ENCODE results near the gene HADHB.

The HADHB gene

DNA sequence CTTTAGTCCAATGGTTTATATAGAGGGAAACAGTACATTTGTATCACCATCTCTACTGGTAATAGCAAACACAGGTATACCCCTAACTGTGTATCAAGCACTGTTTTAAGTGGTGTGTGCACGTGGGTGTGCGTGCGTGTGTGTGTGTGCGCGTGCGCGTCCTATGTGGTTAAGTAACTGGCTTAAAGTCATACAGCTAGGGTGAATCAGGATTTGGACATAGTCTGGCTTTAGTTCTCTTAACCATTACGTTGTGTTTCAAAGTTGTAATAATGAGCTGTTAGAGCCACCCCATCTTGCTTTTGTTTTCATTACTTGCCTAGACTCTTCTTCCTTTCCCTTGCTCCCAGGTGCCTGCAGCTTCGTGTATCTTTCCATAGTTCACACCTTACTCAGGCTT lies 2.1 kb downstream of the HADHB start:
- no peak overlapping the region for H2AFZ ChIP-seq (ENCODE audit: low read length)
- peaks cover 36% of the 10 kb centered on the region for H3K4me1 ChIP-seq (ENCODE audit: insufficient read depth, low read length, severe bottlenecking)
- H3K79me2 ChIP-seq (ENCODE audit: insufficient read depth, low read length) = peaks cover 72% of the 10 kb centered on the region
- TF ChIP-seq, protein P1, sequence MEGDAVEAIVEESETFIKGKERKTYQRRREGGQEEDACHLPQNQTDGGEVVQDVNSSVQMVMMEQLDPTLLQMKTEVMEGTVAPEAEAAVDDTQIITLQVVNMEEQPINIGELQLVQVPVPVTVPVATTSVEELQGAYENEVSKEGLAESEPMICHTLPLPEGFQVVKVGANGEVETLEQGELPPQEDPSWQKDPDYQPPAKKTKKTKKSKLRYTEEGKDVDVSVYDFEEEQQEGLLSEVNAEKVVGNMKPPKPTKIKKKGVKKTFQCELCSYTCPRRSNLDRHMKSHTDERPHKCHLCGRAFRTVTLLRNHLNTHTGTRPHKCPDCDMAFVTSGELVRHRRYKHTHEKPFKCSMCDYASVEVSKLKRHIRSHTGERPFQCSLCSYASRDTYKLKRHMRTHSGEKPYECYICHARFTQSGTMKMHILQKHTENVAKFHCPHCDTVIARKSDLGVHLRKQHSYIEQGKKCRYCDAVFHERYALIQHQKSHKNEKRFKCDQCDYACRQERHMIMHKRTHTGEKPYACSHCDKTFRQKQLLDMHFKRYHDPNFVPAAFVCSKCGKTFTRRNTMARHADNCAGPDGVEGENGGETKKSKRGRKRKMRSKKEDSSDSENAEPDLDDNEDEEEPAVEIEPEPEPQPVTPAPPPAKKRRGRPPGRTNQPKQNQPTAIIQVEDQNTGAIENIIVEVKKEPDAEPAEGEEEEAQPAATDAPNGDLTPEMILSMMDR (IDR thresholded peaks at IDR 0.05; ENCODE audit: low read length) = no peak
- no peak for TF ChIP-seq EZH2 (IDR thresholded peaks at IDR 0.05; ENCODE audit: borderline replicate concordance, low read length)
- no peaks in the 10 kb centered on the region for H3K36me3 ChIP-seq (ENCODE audit: insufficient read depth, low read length)
- H3F3A ChIP-seq (ENCODE audit: insufficient read depth, low read length) = no peaks in the 10 kb centered on the region
- no peaks in the 10 kb centered on the region for H3K27me3 ChIP-seq (ENCODE audit: insufficient read depth, low read length)
- peak overlapping the region; percentile 89 for H3K4me2 ChIP-seq (ENCODE audit: low read length)
- peak overlapping the region; percentile 92 for H3K9ac ChIP-seq (ENCODE audit: low read length)
- no peaks in the 10 kb centered on the region for H4K20me1 ChIP-seq (ENCODE audit: insufficient read depth, low read length)
- no peaks in the 10 kb centered on the region for H3K9me3 ChIP-seq (ENCODE audit: low read length)
- peak overlapping the region; percentile 87 for H3K4me3 ChIP-seq (ENCODE audit: low read depth, low read length, poor library complexity, severe bottlenecking)
- H3K9me2 ChIP-seq (ENCODE audit: low read depth, low read length) = no peaks in the 10 kb centered on the region
- H3K27ac ChIP-seq (ENCODE audit: low read depth, low read length, poor library complexity, severe bottlenecking) = no peak overlapping the region

GRCh38 chr2:26249625-26250024 lies 4.9 kb downstream of the HADHB start:
- no peak overlapping the region for H3K4me3 ChIP-seq (ENCODE audit: low read depth, low read length, poor library complexity, severe bottlenecking)
- no peak overlapping the region for H3K9ac ChIP-seq (ENCODE audit: low read length)
- peaks cover 3% of the 10 kb centered on the region; the same call in 1 of the 2 replicates for H3K36me3 ChIP-seq (ENCODE audit: insufficient read depth, low read length)
- H2AFZ ChIP-seq (ENCODE audit: low read length) = no peak overlapping the region
- no peaks in the 10 kb centered on the region for H3K9me3 ChIP-seq (ENCODE audit: low read length)
- peaks cover 64% of the 10 kb centered on the region for H3K79me2 ChIP-seq (ENCODE audit: insufficient read depth, low read length)
- no peaks in the 10 kb centered on the region for H3K27me3 ChIP-seq (ENCODE audit: insufficient read depth, low read length)
- no peaks in the 10 kb centered on the region for H3K9me2 ChIP-seq (ENCODE audit: low read depth, low read length)
- no peaks in the 10 kb centered on the region for H4K20me1 ChIP-seq (ENCODE audit: insufficient read depth, low read length)
- TF ChIP-seq, protein P1 (IDR thresholded peaks at IDR 0.05; ENCODE audit: low read length) = no peak
- no peak for TF ChIP-seq EZH2 (IDR thresholded peaks at IDR 0.05; ENCODE audit: borderline replicate concordance, low read length)
- 0 out of 2 replicates have a peak, but pooled peaks cover 4% of the 10 kb centered on the region for H3F3A ChIP-seq (ENCODE audit: insufficient read depth, low read length)
- no peak overlapping the region for H3K27ac ChIP-seq (ENCODE audit: low read depth, low read length, poor library complexity, severe bottlenecking)
- H3K4me2 ChIP-seq (ENCODE audit: low read length) = no peak overlapping the region
- peaks cover 22% of the 10 kb centered on the region for H3K4me1 ChIP-seq (ENCODE audit: insufficient read depth, low read length, severe bottlenecking)

- Histone ChIP-seq H4K20me1 (ENCODE audit: insufficient read depth, low read length) (no peaks in the 10 kb centered on the region), H3K36me3 (ENCODE audit: insufficient read depth, low read length) (peaks cover 16% of the 10 kb centered on the region; the same call in 1 of the 2 replicates), H3K27me3 (ENCODE audit: insufficient read depth, low read length) (no peaks in the 10 kb centered on the region), H3K4me2 (ENCODE audit: low read length) (no peak overlapping the region), H3K9me2 (ENCODE audit: low read depth, low read length) (no peaks in the 10 kb centered on the region), H2AFZ (ENCODE audit: low read length) (no peak overlapping the region), H3K9me3 (ENCODE audit: low read length) (no peaks in the 10 kb centered on the region), H3K27ac (ENCODE audit: low read depth, low read length, poor library complexity, severe bottlenecking) (no peak overlapping the region), H3K4me1 (ENCODE audit: insufficient read depth, low read length, severe bottlenecking) (peaks cover 7% of the 10 kb centered on the region), H3F3A (ENCODE audit: insufficient read depth, low read length) (0 out of 2 replicates have a peak, but pooled peaks cover 4% of the 10 kb centered on the region), H3K9ac (ENCODE audit: low read length) (no peak overlapping the region), H3K4me3 (ENCODE audit: low read depth, low read length, poor library complexity, severe bottlenecking) (no peak overlapping the region), H3K79me2 (ENCODE audit: insufficient read depth, low read length) (peaks cover 59% of the 10 kb centered on the region)
- TF ChIP-seq, protein P1 (IDR thresholded peaks at IDR 0.05; ENCODE audit: low read length) = no peak
- TF ChIP-seq EZH2 (IDR thresholded peaks at IDR 0.05; ENCODE audit: borderline replicate concordance, low read length) = no peak
Measured at GRCh38 chr2:26251893-26252292, 7.2 kb downstream of the HADHB start.

All from OCI-LY1 (cell line).